ENCODE measurements around the gene ANXA10. TPM values are rescaled to one million over a fixed set of nuclear protein-coding genes. Genes with fewer than 3 reads are reported as not detected.

Gene ANXA10
- total and polyA plus RNA-seq, 2 of the 8 experiments (the other 6 are each of a cell fraction or from before 2014, with no cell fraction given), result not detected

GRCh38 chr4:168129046-168129772 lies 36.9 kb downstream of the ANXA10 start:
- DNase-seq (ENCODE audit: low read depth in 1 of 2, low spot score in 2 of 2) (no peak), FAIRE-seq (no peak)
- ChIA-PET CTCF (ENCODE audit: partially characterized antibody) (interaction anchor here (1.2 kb wide), 1 partner anchor 24 kb away, joined by 3 read pairs; no protein-coding TSS in a partner anchor), POLR2A (ENCODE audit: partially characterized antibody) (no interaction called here)
- Histone ChIP-seq H3K79me2 (ENCODE audit: control insufficient read depth in 1 of 2, insufficient read depth in 2 of 2, low read length in 2 of 2) (no peaks in the 10 kb centered on the region), H3K4me3 (ENCODE audit: extremely low read depth in 1 of 4, insufficient read depth in 2 of 4, low read depth in 3 of 4, low read length in 4 of 4) (no peak overlapping the region), H2AFZ (ENCODE audit: low read length) (no peak overlapping the region), H4K5ac (ENCODE audit: insufficient read length, low read depth, low read length) (no peak overlapping the region), H3K79me1 (ENCODE audit: low read depth, low read length) (no peaks in the 10 kb centered on the region), H2BK12ac (ENCODE audit: low read depth, low read length) (no peak overlapping the region), H3K14ac (ENCODE audit: insufficient read length) (no peak overlapping the region), H3K18ac (ENCODE audit: extremely low read depth, low read length) (no peak overlapping the region), H2AK5ac (ENCODE audit: low read depth, low read length) (no peak overlapping the region), H3K27me3 (replicated peaks in 1 of 4; ENCODE audit: control insufficient read depth in 3 of 4, extremely low read depth in 1 of 4, insufficient read depth in 3 of 4, low read length in 3 of 4) (no peaks in the 10 kb centered on the region), H4K91ac (replicated peaks; ENCODE audit: insufficient read length, low read length) (no peak overlapping the region), H3K23ac (ENCODE audit: insufficient read length) (no peak overlapping the region), H4K20me1 (replicated peaks in 1 of 2; ENCODE audit: control insufficient read depth in 1 of 2, insufficient read depth in 2 of 2, low read length in 2 of 2) (no peaks in the 10 kb centered on the region), H4K8ac (ENCODE audit: extremely low read depth, insufficient read depth, low read length) (no peak overlapping the region), H2BK20ac (ENCODE audit: low read length) (no peak overlapping the region), H3K36me3 (ENCODE audit: control insufficient read depth in 2 of 4, insufficient read depth in 4 of 4, low read length in 3 of 4) (no peaks in the 10 kb centered on the region), H3K56ac (replicated peaks; ENCODE audit: insufficient read length, low read depth, low read length) (no peak overlapping the region), H2BK5ac (ENCODE audit: low read depth, low read length) (no peak overlapping the region), H2BK15ac (ENCODE audit: low read length) (no peak overlapping the region), H3K9ac (replicated peaks in 1 of 4; ENCODE audit: extremely low read depth in 1 of 4, low read depth in 3 of 4, low read length in 3 of 4) (no peak overlapping the region), H3K4me2 (ENCODE audit: insufficient read depth in 1 of 2, low read depth in 2 of 2, low read length in 2 of 2) (no peak overlapping the region), H2BK120ac (replicated peaks; ENCODE audit: low read depth, low read length) (no peak overlapping the region), H3K9me3 (ENCODE audit: insufficient read depth in 2 of 2, low read depth in 1 of 2, low read length in 1 of 2) (no peaks in the 10 kb centered on the region), H3K23me2 (ENCODE audit: low read depth, low read length) (no peaks in the 10 kb centered on the region), H3K27ac (ENCODE audit: low read depth, low read length) (no peak overlapping the region), H3K4me1 (replicated peaks in 1 of 4; ENCODE audit: control insufficient read depth in 3 of 4, insufficient read depth in 4 of 4, low read length in 3 of 4) (no peaks in the 10 kb centered on the region), H3K4ac (replicated peaks; ENCODE audit: insufficient read length, low read depth, low read length) (no peak overlapping the region)
- 88% methylated on average over 6 of the region's 6 CpGs; no CpG with 5 or more reads in 1 of the 2 experiments for WGBS, 2 experiments (ENCODE audit: extremely low coverage in 1 of 2, insufficient coverage in 1 of 2, insufficient read length in 1 of 2, insufficient replicate concordance in 2 of 2, low coverage in 1 of 2, low lambda C conversion rate in 2 of 2, missing lambda C conversion rate in 1 of 2)
- TF ChIP-seq TBP (IDR thresholded peaks at IDR 0.05; ENCODE audit: low read depth, low read length) (no peak), KDM5A (IDR thresholded peaks at IDR 0.05; ENCODE audit: low read length) (no peak), SAP30 (IDR thresholded peaks at IDR 0.05; ENCODE audit: insufficient read depth, insufficient replicate concordance, low read length) (no peak), BCL11A (IDR thresholded peaks at IDR 0.05; ENCODE audit: low read depth in 2 of 2, low read length in 2 of 2) (no peak), EGR1 (IDR thresholded peaks at IDR 0.05; ENCODE audit: borderline replicate concordance, low read depth, low read length) (no peak), JUN (IDR thresholded peaks at IDR 0.05; ENCODE audit: low read depth, low read length) (no peak), CBX8 (IDR thresholded peaks at IDR 0.05; ENCODE audit: borderline replicate concordance, low read depth, low read length) (no peak), TAF1 (IDR thresholded peaks at IDR 0.05; ENCODE audit: low read depth, low read length) (no peak), USF2 (IDR thresholded peaks at IDR 0.05; ENCODE audit: low read length) (no peak)

Data from H1 (cell line).